GM21515 (cell line): ENCODE results near the gene ARHGEF39.

Experiments used
- ATAC-seq: cut with Tn5 transposase; IDR thresholded peaks from one replicate; pipeline ENCODE4 v1.9.1; 2021; ENCODE audit not compliant: unreplicated experiment

Gene ARHGEF39, protein sequence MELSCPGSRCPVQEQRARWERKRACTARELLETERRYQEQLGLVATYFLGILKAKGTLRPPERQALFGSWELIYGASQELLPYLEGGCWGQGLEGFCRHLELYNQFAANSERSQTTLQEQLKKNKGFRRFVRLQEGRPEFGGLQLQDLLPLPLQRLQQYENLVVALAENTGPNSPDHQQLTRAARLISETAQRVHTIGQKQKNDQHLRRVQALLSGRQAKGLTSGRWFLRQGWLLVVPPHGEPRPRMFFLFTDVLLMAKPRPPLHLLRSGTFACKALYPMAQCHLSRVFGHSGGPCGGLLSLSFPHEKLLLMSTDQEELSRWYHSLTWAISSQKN

GRCh38 chr9:35664531-35665470 is at the start of gene ARHGEF39:
ARHGEF39 (minus strand) TSS chr9:35665195; CDS start chr9:35665169, 26 bp downstream.
- peak; percentile 61 for ATAC-seq

DNA sequence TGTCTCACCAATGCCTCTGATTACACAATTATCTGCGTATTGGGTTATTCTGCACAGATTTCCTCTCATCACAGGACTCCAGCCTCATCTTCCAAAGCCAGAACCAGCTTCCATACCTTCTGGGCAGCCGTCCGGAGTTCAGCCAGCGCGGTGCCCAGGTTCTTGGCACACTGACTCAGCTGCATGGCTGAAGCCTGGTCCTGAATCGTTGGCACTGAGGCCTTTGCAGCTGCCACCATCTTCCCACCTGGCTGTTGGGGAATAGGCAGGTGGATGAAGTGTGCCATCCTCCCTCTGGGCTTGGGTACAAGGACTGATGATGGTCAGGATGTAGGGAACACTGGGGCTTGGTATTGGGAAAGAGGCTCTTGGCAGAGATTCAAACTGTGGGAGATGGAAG is 49.1 kb upstream of the ARHGEF39 start:
- ATAC-seq = no peak

- no peak for ATAC-seq
Measured at GRCh38 chr9:35713578-35713977, 48.6 kb upstream of the ARHGEF39 start.

DNA sequence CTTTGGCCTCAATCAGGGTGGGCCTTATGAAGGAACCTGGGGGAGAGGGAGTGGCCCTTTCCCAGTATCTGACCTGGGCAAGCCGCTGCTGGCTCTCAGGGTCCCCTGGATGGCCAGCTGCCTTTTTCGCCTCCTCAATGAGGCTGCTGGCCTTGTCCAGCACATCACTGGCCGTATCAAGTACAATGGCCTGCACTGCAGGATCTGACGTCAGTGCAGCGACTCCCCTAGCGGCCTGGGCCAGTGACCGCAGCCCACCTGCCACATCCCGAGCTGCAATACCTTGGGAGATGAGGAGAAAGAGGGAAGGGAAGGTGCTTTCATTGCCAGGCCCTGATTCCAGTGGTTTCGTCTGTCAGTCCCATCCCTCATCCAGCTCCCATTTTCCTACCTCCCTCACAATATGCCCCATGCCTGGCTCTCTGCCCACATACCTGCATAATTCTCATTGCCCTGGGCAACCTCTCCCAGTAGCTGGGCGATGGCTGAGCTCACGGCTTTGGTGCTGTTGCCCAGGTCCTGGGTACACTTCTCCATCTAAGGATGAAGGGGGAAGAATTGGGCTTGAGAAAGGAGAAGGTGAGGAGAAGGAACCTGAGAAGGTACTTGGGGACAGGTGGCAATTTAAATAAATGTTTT is 47.9 kb upstream of the ARHGEF39 start:
- ATAC-seq = no peak

GRCh38 chr9:35711501-35712428 is 46.8 kb upstream of the ARHGEF39 start:
- no peak for ATAC-seq

- ATAC-seq = no peak
Measured at GRCh38 chr9:35710818-35711500, 46.0 kb upstream of the ARHGEF39 start.

DNA sequence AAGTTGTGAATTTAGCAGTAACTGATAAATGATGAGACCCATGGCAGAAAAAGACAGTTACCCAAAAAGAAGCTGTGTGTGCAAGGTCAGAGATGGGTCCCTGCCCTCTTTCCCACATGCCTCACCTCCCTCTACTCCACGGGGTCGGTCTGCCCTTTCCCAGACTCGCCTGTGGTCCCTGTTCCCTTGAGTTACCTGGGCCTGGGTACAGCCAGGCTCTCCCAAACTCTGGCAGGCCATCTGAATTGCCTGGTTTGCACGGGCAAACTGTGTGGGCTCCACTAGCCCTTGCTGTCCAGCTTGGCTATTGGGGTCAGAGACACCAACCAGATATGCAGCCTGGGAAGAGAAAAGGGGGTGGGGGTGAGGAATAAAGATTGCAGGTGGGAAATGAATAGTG is 43.2 kb upstream of the ARHGEF39 start:
- no peak for ATAC-seq

- no peak for ATAC-seq
Measured at GRCh38 chr9:35706951-35707350, 42.0 kb upstream of the ARHGEF39 start.

DNA sequence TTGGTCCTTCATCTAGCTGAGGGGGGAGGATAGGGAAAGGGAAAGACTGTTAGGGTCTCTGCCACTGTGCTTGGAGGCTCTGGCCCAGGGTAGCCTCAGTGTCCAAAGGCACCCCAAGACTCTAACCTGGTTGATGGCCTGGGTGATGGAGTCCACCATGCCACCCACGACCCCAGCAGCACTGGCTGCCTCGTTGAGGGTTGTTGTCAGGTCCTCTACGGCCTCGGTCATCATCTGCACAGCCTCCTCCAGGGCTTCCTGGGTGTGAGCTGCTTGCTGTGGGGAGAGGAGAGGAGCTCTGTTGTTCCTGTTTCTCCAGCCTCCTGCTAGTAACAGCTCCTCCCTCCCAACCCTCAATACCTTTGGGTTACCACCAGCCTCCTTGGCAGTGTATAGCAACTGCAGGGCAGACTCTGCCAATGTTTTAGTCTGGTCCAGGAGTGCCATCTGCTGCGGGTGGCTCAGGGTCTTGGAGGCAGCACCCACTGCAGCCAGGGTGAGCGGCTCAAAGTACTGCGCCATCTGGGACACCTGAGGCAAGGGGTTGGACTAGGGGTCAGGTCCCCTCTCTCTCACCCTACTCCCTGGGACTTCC is 40.9 kb upstream of the ARHGEF39 start:
- no peak for ATAC-seq

GRCh38 chr9:35705372-35705771 is 40.4 kb upstream of the ARHGEF39 start:
- ATAC-seq = no peak

- no peak for ATAC-seq
Measured at GRCh38 chr9:35703906-35704672, 39.1 kb upstream of the ARHGEF39 start.

- no peak for ATAC-seq
Measured at GRCh38 chr9:35702696-35703095, 37.7 kb upstream of the ARHGEF39 start.

DNA sequence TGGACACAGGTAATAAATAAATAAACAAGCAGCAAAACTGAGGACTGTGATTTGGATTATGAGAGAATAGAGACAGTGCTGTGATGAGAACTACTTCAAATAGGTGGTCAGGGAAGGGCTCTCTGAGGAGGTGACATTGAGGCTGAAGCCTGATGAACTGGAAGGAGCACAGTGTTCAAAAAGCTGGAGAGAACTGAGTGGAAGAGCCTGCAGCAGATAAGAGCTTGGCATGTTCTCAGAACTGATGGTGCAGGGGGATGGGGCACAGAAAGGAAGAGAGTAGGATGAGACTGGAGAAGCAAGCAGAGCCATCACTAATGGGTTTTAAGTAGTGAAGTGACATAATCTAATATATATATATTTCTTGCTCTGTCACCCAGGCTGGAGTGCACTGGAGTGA is 35.9 kb upstream of the ARHGEF39 start:
- ATAC-seq = no peak

DNA sequence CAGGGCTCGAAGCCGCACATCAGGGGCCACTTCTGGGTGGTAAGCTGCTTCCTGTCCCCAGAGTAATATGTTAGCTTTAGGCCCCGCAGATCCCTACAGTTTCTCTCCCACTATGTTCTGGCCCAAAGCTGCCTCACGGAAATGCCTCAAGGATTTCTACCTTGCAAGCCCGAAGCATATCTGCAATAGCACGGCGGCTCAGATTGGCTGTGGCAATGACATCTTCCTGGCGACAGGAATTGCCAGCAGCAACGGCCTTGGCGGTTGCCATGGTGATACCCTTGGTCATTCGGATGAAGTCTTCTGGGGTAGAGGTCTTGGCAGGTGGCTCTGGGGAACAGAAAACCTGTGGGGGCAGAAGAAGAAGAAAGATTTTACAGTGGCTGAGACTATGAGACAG is 35.0 kb upstream of the ARHGEF39 start:
- ATAC-seq = no peak

DNA sequence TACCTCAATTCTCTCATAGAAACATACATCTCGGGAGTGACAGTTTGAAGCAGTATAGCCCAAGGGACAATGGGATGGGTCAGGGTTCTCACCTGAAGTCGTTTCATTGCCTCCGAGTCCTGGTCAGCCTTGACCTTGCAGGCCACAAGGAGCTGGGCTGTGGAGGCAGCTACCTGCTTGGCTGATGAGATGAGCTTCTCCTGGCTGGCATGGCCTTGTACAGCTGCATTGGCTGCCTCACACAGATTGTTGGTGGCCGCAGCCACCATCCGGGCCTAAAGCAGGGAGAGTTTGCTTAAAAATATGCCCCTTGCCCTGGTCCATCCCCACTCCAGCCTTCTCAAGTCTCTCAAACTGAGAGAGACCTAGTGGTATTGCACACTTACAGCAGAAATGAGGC is 33.2 kb upstream of the ARHGEF39 start:
- ATAC-seq = no peak

GRCh38 chr9:35697486-35697885 is 32.5 kb upstream of the ARHGEF39 start:
- no peak for ATAC-seq

DNA sequence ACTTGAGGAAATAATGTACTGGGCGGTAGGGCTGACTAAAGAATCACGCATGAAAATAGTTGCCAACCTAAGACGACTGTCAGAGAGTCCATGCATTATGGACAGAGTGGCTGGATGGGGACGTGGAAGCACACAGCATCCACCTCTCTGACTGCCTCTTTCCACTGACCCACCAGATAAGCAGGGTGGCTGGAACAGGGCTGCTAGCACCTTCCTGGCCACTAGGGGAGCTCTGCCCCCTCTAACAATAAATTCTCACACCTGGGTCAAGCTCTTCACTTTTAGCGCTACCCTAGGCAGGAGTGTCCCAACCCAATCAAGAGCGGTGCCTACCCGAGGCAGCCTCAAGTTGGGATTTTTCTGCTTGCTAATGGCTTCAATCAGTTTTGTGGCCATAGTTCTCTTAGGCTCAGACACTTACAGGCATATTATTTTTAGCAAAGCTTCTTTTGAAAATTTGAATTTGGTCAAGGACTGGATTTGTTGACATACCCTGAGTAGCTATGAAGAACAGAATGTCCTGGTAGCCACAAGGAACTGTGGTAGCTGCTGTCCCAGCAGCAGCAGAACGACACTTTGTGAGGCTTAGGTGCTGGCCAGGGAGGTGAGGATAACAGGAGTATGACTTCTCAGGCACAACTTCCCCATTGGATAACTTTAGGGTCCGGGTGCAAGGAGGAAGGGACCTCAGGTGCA is 31.7 kb upstream of the ARHGEF39 start:
- peak; percentile 76 for ATAC-seq

- no peak for ATAC-seq
Measured at GRCh38 chr9:35695943-35696401, 31.0 kb upstream of the ARHGEF39 start.
